Upper lobe of right lung (tissue), 1 donor: ENCODE measurements around the gene HDAC9. TPM values are rescaled to one million over a fixed set of nuclear protein-coding genes. Genes with fewer than 3 reads are reported as not detected.

Source experiments
- ATAC-seq: fragments of 200-7000 bp; cut with Tn5 transposase; one replicate; pipeline ENCODE4 v1.9.1; 2020; ENCODE audit warnings: mild to moderate bottlenecking, moderate library complexity
- DNase-seq: peaks from one replicate; pipeline ENCODE4 v3.0.0-alpha.2; 2020
- H3K27ac ChIP-seq: fragments of 200-600 bp; one replicate; pipeline ENCODE4 v1.8.0; 2022
- H3K27me3 ChIP-seq: fragments of 200-600 bp; one replicate; pipeline ENCODE4 v1.8.0; 2022; ENCODE audit warnings: mild to moderate bottlenecking
- H3K36me3 ChIP-seq: fragments of 200-600 bp; one replicate; pipeline ENCODE4 v1.8.0; 2022
- H3K4me1 ChIP-seq: fragments of 200-600 bp; one replicate; pipeline ENCODE4 v1.8.0; 2022
- H3K4me3 ChIP-seq: fragments of 200-600 bp; one replicate; pipeline ENCODE4 v1.8.0; 2022; ENCODE audit warnings: mild to moderate bottlenecking
- H3K9me3 ChIP-seq: fragments of 200-600 bp; one replicate; pipeline ENCODE4 v1.8.0; 2022
- intact Hi-C: fragments of 100-400 bp; cut with DNase I; formaldehyde crosslinking; loops from one replicate; pipeline ENCODE4 v1.11.0; 2022
- total RNA-seq: library from RNA; stranded (reverse); fragmentation: NEBNext Ultra II Directional; extraction: Animal tissue kit (Norgen Biotek cat#: 25700); gene quantifications from one replicate; pipeline ENCODE4 v1.2.1, GENCODE V29; 2021
- TF ChIP-seq, protein P1 (sequence below): fragments of 200-600 bp; IDR thresholded peaks from one replicate; pipeline ENCODE4 v1.8.0; 2022; ENCODE audit warnings: antibody characterized with exemption
- donor health status: DM: no; HTN: yes; CAD: no; lungs with severe emphysema.

Gene HDAC9
- total RNA-seq, 1 donor from 2014 or later = 52.4 TPM

DNA sequence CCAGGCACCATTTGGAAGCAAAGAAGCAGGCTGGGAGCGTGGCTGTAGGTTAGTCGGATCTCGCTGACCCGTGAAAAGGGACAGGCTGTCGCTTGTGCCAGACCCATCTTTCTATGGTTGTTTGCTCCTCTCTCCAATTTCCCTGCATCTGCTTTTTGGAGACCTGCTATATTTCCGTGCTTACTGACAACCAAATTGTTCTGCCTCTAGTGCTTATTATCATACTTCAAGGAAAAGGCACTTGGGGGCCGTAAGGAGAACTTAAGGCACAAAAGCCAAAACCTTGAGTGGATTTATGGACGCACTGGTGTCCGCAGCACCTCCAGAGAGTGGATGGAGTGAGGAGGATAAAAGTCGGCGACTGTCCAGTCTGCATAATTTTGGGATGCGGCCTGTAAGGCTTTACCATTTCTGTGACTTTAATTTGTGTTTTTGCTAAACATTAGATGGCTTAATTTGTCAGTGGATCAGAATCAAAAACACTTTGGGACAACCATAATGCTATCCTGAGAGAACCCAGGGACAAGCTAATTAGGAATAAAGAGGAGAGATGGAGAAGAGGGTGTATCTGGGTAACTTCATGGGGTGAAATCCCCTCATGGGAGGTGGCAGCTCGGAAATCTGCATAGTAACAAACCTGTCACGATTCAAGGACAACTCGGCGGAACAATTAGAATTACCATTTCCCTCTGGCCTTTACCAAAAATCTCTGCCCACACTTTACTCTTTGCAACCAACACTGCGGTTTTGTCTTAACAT is 206.7 kb downstream of the HDAC9 start:
- no peak overlapping the region for H3K4me3 ChIP-seq
- H3K4me1 ChIP-seq = no peaks in the 10 kb centered on the region
- DNase-seq (no peak), ATAC-seq (no peak)
- intact Hi-C loops = no loop called here
- H3K27ac ChIP-seq = no peak overlapping the region
- TF ChIP-seq, protein P1, sequence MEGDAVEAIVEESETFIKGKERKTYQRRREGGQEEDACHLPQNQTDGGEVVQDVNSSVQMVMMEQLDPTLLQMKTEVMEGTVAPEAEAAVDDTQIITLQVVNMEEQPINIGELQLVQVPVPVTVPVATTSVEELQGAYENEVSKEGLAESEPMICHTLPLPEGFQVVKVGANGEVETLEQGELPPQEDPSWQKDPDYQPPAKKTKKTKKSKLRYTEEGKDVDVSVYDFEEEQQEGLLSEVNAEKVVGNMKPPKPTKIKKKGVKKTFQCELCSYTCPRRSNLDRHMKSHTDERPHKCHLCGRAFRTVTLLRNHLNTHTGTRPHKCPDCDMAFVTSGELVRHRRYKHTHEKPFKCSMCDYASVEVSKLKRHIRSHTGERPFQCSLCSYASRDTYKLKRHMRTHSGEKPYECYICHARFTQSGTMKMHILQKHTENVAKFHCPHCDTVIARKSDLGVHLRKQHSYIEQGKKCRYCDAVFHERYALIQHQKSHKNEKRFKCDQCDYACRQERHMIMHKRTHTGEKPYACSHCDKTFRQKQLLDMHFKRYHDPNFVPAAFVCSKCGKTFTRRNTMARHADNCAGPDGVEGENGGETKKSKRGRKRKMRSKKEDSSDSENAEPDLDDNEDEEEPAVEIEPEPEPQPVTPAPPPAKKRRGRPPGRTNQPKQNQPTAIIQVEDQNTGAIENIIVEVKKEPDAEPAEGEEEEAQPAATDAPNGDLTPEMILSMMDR = no peak
- H3K36me3 ChIP-seq = no peaks in the 10 kb centered on the region
- no peaks in the 10 kb centered on the region for H3K27me3 ChIP-seq
- H3K9me3 ChIP-seq = no peaks in the 10 kb centered on the region

DNA sequence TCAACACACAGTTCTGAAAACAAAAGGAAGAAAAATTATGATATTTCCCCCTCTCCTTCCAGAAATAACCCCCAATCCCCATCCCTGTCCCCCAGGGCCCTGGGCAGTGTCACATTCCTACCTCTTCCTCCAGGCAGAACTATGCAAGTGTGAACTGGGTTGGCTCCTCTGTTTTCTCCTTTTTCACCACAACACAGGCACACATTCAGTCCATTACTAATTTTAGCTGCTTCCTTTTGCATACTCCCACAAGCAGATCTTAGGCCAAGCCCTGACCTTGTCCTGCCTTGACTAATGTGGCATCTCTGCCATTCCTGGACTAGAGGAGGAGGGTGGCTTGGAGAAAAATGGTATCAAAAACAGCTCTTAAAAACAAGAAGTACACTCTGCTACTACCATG is 208.1 kb downstream of the HDAC9 start:
- TF ChIP-seq, protein P1 = no peak
- H3K36me3 ChIP-seq = no peaks in the 10 kb centered on the region
- H3K4me1 ChIP-seq = no peaks in the 10 kb centered on the region
- DNase-seq (no peak), ATAC-seq (no peak)
- no peaks in the 10 kb centered on the region for H3K27me3 ChIP-seq
- H3K9me3 ChIP-seq = no peaks in the 10 kb centered on the region
- H3K4me3 ChIP-seq = no peak overlapping the region
- intact Hi-C loops = no loop called here
- no peak overlapping the region for H3K27ac ChIP-seq

DNA sequence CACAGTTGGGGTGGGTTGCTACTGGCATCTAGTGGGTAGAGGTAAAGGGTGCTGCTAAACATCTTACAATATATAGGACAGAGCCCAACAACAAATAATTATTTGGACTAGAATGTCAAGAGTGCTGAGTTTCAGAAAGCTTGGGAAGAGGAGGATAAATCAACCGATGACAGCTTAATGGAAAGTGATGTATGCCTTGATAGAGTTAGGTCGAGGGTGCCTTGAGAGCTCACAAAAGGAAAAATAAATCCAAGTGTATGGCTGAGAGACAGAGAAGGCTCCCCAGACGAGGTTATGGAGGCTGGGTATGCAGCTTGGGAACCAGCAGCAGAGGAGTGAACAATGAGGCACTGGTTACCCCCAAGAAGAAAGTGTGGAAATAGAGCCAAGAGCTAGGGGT is 211.1 kb downstream of the HDAC9 start:
- no peak overlapping the region for H3K4me3 ChIP-seq
- no peaks in the 10 kb centered on the region for H3K4me1 ChIP-seq
- no peak for DNase-seq
- TF ChIP-seq, protein P1 = no peak
- H3K36me3 ChIP-seq = no peaks in the 10 kb centered on the region
- ATAC-seq = no peak
- H3K27ac ChIP-seq = no peak overlapping the region
- H3K9me3 ChIP-seq = no peaks in the 10 kb centered on the region
- intact Hi-C loops = no loop called here
- H3K27me3 ChIP-seq = no peaks in the 10 kb centered on the region

DNA sequence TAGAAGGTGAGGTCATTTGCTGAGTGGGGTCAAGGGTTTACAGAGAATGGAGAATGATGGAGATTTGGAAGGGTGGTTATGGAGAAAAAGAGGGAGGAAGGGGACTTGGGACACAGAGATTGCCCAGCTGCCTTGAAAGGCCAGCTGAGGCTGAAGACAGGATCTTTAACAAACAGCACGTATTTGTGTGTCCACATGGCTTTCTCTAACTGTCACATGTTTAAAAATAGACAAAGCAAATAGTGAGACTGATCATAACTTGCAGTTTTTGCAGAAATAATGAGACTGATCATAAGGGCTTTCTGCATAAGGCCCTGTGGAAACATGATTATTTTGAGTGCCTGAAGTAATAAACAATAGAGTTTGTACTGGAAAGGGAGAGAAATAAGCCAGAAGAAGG is 212.7 kb downstream of the HDAC9 start:
- ATAC-seq = no peak

DNA sequence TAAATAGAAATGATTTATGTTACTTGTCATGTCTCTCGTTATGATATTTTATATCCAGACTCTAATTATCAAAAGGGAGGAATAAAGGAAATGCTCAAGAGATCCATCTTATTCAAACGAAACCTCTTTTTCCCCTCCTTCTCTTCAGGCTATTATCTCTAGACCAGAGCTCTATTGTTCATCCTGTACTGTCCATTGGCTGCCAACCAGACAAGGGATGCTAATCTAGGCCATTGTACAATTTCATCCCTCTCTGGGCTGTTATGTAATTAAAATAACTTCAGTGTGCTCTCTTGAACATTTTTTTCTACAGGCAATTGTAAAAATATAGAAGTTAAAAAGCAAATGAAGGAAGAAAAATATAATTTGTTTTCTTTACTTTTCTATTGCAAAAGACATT is 220.4 kb downstream of the HDAC9 start:
- ATAC-seq = no peak
- Histone ChIP-seq H3K27ac (no peak overlapping the region), H3K9me3 (no peaks in the 10 kb centered on the region), H3K4me1 (no peaks in the 10 kb centered on the region), H3K27me3 (no peaks in the 10 kb centered on the region), H3K4me3 (no peak overlapping the region), H3K36me3 (no peaks in the 10 kb centered on the region)
- no peak for DNase-seq
- TF ChIP-seq, protein P1 = no peak
- intact Hi-C loops = no loop called here

More for the DNA sequence above, 212.7 kb downstream of the HDAC9 start:
- TF ChIP-seq, protein P1 = no peak
- Histone ChIP-seq H3K9me3 (no peaks in the 10 kb centered on the region), H3K4me1 (no peaks in the 10 kb centered on the region), H3K27ac (no peak overlapping the region), H3K4me3 (no peak overlapping the region), H3K36me3 (no peaks in the 10 kb centered on the region), H3K27me3 (no peaks in the 10 kb centered on the region)
- intact Hi-C loops = no loop called here
- DNase-seq = no peak
